Suppressor macrophage (primary cell): ENCODE data around the gene DNAH9.

Source experiments
- DNase-seq, 4 experiments: peaks; one replicate each; pipeline ENCODE4 v3.0.0-alpha.2; 2020 to 2022

Gene DNAH9

DNA sequence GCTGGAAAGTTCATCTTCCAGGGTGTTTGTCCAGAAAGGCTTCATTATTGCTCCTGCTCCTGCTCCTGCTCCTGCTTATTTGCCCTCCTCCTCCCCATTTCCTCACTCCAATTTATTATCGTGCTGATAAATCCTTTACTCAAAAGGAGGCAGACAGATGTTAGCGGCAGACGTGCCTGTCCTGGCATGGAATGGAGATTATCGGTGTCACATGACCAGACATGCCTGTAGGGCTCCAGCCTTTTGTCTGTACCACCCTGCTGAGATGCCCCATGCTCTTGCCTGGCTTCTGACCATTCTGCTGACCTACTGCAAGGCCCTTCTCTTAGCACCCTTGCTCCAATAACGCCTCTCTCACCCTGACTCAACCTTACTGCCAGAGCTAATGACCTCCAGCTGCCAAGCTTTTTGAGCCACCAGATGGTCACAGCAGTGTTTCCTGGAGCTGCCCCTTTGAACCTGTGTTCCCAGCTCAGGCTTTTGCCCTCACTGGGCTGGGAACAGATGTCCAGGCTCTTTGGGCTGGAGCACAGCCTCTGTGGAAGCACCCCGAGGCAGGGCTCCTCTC lies 12.8 kb downstream of the DNAH9 start:
- DNase-seq, result no peak

DNA sequence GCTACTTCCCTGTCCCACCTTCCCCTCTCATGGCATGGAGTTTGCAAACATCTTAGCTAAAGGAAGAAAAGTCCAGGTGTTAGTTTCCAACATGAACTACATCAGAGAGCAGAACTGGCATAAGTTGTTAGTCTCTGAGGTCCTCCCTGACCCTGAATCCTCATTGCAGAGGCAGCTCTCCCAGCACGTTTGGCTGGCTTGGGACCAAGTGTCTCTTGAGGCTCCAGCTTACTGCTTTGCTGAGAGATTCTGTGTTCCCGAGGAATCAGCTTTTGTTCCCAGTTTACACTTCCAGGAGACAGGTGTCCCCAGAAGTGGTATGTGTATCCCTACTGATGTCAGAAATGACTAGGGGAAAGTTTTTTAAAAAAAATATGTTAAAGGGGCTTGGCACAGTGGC lies 14.7 kb downstream of the DNAH9 start:
- no peak for DNase-seq

DNA sequence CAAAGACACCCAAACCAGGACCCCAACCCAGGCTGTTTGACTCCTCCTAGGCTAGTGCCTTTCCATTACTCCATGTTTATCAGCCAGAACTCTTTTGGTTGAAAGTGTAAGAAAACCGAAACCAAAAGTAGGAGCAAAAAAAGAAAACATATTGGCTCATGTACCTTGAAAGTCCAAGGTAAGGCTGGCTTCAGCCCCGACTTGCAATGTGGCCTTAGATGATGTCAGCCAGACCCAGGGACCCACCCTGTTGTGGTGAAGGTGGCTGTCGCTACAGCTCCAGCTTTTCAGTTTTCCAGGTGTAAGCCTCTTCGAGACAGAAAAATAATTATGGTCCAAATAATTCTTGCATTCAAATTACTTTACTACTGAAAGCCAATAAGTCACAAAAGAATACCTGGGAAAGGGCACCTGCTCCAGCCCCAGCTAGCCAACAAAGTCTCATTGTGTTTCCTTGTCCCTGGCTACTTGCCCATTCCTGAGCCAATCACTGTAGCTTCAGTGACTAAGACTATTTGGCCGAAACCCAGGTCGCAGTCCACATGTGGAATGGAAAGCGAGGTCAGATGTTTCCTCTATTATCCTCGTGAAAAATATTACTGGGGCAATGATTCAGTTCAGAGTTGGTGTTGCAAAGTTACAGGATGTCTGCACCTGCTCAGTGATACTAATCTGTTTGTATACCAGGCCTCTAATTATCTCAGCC lies 20.7 kb downstream of the DNAH9 start:
- no peak for DNase-seq

DNA sequence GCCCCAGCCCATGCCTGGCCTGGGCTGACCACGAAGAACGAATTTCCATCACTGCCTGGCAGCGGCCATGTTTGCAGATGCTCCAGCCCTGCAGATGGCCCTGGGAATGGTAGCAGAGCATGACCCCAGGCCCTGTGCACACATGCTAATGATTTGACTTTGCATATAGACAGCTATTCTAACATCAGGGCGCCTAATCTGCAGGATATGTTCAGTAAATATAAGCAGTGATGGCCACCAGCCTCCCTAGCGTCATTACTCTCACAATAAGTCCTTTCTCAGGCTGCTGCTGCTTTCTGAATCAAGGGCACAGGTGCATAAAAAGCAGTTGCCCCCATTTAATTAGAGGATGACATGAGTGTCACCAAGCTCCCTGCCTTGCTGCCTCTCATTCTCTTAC lies 24.2 kb downstream of the DNAH9 start:
- DNase-seq, result no peak

DNA sequence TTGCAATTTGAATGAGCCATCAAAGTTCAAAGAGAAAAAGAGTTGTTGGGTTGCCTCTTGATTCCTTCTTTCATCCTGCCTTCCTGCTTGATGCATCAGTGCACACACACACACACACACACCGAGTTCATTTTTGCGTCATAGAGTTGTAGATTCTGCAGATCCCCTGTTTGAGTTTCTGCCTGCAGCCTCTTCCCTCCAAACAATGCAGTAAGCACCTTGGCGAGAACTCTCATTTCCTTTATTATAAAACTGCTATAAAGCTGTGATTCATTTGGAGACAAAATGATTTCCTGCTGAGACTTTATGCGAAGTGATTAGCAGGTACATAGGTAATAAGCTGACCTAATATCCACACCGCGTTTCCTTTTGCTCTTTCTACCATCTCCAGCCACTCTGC lies 26.7 kb downstream of the DNAH9 start:
- DNase-seq, result no peak

DNA sequence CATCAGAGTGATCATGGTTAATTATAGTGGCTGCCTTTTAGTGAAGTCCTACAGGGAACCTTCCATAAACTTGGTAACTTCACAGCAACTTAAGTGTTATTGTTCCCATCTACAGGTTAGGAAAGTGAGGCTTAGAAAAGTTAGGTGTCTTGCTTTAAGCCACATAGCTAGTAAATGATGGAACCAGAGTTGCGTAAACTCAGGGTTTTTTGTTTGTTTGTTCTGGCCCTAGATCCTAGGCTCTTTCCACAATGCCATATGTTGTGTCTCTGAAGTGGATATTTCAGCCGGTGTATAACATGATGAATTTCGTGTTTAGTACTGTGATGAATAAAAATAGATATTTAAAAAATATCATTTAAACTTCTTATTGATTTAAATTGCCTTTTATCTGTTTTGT lies 27.6 kb downstream of the DNAH9 start:
- no peak for DNase-seq

DNA sequence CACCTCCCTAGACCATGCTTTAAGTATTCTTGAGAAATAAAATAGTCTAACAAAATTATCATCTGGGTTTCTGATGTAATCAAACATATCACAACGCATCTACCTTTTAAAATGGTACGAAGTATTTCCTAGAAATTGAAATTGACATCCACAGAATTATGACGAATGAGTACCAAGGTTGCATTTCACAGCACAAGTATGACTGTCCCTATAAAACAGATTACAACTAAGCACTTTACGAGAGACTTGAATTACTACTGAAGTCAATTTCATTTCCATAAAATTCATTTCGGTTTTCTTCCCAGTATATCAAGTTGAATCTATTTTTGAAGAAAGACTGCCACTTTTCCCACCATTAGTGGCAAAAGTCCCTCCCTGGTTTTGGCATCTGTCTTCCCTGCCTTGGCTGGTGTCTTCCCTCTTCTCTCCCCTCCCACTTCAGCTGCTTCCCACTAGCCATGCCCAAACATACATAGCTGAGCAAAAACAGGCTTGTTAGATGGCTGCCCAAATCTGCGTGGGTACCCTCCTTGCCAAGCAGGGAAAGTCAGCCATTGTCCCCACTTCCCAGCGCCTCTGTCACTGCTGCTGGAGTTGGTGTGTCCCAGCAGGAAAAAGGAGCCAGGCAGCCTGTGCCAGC lies 29.2 kb downstream of the DNAH9 start:
- no peak for DNase-seq

DNA sequence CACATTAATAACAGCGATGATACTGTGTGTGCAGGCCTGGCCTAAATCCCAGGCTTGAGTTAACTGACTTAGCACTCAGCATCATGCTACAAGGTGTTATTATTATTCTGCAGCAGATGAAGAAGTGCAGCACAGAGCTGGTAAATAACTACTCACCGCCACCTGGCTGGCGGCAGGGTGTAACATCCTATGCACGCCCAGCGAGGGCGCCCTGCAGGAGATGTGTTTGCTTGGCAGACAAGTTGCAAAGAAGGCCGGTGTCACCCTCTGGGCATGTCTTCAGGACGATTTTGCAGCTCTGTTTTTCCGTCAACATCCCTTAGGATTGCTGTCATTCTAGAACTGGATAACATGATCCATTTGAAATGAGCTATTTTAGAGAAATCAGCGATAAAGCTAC lies 30.1 kb downstream of the DNAH9 start:
- DNase-seq, result no peak

DNA sequence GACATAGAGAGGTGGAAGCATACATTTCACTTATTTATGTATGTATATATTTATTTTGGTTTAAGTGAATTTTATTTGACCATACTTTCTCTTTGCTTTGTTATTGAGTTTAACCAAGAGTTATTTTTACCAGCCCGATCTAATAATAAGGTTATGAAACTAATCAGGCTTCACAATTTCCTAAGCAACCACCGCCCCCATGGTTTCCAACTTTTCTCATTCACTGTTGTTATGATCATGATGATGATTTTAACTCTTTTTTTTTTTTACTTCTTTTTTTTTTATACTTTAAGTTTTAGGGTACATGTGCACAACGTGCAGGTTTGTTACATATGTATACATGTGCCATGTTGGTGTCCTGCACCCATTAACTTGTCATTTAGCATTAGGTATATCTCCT lies 30.6 kb downstream of the DNAH9 start:
- DNase-seq, result no peak

DNA sequence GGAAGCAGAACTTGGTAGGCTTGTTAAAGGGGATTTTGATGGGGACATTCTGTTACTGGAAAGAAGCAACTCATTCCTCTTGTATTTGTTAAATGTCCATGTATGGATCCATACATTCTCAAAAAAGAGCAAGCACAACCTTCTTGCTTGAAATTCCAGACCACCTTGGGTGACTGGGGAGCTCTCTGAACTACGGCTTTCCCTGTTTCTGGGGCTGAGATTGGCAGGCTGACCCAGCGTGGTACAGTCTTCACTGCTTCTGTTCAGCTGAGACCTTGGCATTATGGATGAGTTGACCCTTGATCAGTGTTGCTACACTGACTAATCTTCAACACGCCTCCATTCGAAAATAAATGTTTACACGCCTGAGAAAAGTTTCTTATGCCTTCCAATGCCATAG lies 38.5 kb downstream of the DNAH9 start:
- DNase-seq, result no peak

DNA sequence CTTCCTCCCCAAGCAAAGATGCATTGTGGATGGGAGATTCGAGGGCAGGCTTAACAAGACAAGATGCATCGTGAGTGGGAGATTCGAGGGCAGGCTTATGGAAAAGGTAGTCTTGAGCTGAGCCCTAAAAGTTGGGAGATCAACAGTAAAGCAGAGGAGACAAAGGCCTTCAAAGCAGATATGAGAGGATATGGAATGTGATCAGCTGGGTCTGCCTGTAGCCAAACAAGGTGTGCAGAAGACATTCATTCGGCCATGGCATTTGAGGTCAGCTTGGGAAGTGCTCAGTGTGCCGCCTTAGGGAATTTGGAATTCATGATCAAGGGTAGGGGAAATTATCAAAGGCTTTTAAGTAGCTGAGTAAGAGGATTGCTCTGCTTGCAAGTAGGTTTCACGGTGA lies 39.5 kb downstream of the DNAH9 start:
- DNase-seq, result no peak

DNA sequence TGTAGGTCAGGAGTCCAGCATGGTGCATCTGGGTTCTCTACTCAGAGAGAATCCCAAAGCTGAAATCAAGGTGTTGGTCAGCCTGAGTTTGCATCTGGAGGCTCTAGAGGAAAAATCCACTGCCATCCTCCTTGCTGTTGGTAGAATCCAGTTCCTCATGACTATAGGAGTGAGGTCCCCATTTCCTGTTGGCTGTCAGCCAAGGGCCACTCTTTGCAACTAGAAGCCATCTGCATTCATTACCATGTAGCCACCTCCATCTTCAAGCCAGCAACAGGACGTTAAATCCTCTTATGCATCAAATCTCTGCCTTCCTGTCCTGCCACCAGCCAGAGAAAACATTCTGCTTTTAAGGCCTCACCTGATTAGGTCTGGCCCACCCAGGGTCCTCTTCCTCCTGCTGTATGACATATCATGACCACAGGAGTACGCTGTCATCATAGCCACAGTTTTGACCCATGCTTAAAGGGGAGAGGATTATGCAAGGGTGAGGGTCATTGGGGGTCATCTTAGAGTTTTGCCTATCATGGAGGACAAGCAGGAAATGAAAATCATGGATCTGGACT lies 40.5 kb downstream of the DNAH9 start:
- no peak for DNase-seq

DNA sequence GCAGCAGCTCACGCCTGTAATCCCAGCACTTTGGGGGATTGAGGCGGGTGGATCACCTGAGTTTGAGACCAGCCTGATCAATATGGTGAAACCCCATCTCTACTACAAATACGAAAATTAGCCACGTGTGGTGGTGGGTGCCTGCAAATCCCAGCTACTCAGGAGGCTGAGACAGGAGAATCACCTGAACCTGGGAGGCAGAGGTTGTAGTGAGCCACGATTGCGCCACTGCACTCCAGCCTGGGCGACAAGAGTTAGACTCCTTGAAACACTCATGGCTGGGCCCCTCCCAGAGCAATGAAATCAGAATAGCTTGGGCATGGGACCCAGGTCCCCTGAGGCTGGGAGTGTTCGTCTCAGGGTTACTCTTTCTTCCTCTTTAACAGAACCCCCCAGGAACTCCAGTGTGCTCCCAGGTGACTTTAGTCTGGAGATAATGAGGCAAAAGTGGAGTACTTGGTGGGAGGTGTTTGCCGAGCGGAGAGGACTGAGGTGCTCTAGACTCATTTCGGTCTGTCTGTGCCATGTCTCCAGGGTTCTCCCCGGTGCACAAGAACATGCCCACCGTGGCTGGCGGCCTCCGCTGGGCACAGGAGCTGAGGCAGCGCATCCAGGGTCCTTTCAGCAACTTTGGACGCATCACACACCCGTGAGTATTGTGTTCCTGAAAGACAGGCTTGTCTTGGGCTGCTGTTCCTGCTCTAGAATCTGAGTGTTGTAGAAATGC lies 41.6 kb downstream of the DNAH9 start:
- DNase-seq, result no peak

DNA sequence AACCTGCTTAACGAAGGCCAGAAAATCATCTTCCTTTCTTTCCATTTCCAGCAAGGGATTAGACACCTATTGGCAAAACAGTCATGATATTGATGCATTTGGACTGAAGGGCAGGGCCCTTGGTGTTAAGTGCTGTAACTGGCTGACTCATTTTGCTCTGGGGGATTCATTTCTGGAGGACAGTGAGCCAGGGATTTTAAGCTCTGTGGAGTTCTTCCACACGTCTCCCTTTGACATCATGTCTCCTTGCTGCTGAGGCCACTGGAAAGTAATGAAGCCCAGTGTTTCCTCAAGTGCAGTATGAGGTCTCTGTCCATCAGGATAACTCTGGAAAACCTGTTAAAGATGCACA lies 42.2 kb downstream of the DNAH9 start:
- DNase-seq, result no peak

DNA sequence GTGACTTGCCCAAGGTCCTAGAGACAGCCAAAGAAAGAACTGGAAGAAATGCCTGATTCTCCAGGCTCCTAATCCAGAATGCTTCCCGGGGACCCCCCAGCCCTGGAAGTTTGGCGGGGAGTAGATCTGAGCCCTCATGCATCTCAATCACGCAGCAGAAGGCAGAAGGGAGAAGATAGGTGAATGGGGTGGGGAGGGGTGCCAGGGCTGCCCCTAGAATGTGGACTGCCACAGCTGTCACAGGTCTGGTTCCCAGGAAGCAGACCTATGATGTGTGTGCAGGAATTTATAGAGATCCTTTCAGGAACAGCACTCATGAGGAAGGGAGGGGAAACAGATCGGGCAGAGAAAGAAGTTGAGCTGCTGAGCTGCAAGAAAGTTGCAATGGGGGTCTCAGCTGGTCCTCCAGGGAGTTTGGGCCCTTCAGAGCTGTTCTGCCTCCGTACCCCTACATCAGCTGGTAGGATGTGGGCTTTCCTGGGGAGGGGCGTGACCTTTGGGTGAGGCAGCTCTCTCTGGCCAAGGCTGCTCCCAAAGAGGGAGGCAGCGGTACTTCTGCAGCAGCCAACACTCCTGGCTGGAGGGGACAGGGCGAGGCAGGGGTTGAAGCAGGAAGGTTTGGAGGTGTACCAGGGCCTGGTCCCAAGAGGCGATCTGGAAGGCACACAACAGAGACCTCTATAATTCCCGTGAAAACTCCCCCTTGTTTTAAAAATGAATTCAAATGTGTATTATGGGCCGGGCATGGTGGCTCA lies 43.4 kb downstream of the DNAH9 start:
- no peak for DNase-seq

DNA sequence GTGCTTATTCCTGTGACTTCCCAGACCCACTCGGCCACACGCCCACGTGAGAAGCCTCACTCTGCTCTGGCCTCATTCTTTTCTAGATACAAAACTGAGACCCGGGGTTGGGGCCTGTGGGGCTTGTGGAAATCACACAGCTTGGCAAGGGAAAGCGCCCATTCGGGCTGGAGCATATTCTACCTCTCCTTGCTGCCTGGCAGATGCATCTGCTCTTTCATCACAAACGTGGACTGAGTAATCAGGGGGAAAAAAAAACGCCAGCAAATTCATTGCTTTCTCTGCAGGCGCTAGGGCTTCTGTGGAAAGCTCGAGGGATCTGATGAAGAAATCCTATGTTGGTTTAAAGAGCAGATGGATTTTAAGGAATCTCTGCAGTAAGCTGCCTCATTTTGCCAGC lies 44.4 kb downstream of the DNAH9 start:
- DNase-seq, result no peak

DNA sequence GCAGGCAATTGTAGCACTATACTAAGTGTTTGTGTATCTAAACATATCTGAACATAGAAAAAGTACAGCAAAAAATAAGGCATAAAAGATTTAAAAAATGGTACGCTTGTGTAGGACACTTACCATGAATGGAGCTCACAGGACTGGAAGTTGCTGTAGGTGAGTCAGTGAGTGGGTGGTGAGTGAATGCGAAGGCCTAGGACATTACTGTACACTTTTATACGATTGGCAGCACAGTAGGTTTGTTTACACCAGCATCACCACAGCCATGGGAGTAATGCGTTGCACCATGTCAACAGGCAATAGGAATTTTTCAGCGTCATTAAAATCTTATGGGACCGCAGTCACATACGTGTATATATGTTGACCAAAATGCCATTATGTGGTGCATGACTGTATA lies 45.6 kb downstream of the DNAH9 start:
- DNase-seq, result no peak

DNA sequence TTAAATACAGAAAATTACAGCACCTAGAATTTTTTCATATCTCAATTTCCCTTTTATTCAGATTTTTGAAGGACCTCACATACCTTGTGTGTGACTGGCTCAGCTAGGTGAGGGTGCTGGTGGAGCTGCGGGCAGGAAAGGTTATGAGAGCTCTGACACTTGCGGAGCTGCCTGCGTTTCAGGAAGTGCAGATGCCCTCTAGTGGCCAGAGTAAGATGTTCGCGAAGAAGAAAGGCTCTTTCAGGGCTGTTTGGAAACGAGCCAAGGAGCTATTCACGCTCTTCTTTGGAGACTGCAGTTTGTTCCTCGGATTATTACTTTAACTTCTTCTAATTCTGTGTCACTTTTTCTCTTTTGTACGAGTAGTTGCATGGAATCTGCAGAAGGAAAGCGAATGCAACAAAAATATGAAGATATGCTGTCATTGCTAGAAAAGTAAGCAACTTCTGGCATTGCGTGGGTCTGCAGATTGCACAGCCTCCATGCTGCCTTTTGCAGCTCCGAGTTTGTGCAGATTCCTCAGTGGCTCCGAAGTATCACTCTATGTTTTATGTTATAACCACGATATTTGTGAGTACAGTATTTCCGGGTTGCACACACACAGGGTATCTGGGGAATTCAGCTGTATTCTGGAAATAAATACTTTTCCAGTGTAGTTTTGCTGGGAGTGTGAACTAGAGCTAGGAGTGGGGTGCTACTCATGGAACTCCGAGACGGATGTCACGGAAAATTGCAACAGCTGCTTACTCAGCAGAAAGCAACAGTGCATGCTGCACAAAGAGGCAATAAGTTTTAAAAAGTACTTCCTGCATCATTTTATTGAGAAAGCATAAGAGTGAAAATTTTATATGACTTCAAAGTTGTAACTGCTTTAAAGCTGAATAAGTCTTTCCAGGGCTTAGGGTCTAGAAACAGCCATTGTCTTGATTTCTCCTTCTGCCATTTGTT lies 46.3 kb downstream of the DNAH9 start:
- peak; percentile 59 to 89 (median 76) for DNase-seq

DNA sequence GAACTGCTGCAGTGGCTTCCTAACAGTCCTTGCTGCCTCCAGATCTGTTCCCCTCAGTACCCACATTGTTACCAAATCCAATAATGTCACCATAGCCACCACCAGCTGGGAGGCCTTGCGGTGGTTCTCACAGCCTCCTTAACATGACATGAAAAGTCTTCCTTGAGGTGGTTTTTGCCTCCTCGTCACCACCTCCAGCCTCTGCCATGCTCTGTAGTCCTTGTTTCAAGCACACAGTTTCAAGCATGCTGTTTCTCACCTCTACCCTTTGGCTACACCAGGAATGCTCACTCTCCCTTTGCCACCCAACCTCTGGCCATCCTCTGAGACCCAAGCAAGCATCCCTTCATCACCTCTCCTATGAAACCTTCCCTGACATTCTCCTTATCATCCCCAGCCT lies 47.2 kb downstream of the DNAH9 start:
- no peak for DNase-seq

DNA sequence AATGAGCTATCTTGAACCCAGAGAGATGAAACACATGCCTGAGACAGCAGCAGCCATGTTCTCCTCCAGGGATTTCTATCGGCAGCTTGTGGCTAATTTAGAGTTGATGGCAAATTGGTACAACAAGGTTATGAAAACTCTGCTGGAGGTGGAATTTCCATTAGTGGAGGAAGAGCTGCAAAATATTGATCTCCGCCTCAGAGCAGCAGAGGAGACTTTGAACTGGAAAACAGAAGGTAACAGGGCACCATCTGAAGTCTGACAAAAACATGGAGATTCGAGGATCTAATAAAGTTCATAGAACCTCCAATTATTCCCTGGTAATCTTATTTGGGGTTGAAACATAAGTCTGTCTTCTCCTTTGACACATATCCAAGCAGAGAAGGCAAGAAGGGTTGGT lies 52.8 kb downstream of the DNAH9 start:
- no peak for DNase-seq

DNA sequence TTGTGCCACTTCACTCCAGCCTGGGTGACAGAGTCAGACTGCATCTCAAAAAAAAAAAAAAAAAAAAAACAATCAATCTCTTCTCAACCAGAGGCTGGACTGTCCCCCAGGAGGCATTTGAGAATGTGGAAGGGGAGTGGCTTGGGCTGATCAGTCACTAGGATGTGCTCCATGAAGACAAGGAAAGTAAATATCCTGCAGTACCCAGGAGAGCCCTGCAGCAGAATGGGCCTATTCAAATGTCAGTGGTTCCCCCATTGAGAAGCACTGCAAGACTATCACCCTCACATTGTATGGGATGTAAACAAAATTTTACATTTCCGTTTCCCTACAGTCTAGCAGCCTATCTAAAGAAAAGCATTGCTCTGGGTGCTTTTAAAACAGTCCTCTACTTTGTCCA lies 70.3 kb downstream of the DNAH9 start:
- DNase-seq, result no peak

DNA sequence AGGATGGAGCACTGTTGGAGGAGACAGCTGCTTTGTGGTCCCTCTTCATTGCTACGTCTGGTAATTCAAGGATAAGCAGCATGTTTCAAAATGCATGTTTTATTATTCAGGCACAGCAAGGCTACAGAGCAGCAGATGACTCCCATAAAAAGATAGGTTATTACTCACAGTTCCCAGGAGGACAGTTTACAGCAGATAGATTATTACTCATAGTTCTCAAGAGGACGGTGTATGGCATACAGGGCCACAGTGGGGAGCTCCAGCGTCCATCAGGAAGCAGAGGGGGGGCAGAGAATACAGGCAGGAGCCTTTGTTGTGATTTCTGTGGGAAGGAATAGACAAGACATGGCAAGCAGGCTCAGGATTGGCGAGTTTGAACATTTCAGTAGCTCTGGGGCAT lies 72.9 kb downstream of the DNAH9 start:
- DNase-seq, result no peak
